Astrocyte (in vitro differentiated cells and primary cell): ENCODE data around the gene BUB3. TPM values are rescaled to one million over a fixed set of nuclear protein-coding genes. Genes with fewer than 3 reads are reported as not detected.

Source experiments
- DNase-seq: peaks from one replicate; pipeline ENCODE4 v3.0.0-alpha.2; 2010; ENCODE audit warnings: low read depth
- FAIRE-seq: peaks from 2 replicates; lab custom pipeline; 2011; peaks lifted over from hg19 to GRCh38; lab: Jason Lieb, UNC
- H2AFZ ChIP-seq: 2 replicates; pipeline ENCODE4 v1.6.0; 2012; ENCODE audit warnings: low read depth, low read length, inconsistent platforms
- H3K27ac ChIP-seq: 2 replicates; pipeline ENCODE4 v1.5.1; 2011; ENCODE audit warnings: low read depth, low read length, inconsistent platforms
- H3K27me3 ChIP-seq: 2 replicates; pipeline ENCODE4 v1.6.0; 2011; ENCODE audit warnings: low read length, inconsistent platforms; ENCODE audit not compliant: insufficient read depth
- H3K36me3 ChIP-seq: 2 replicates; pipeline ENCODE4 v1.5.1; 2011; ENCODE audit warnings: low read length, inconsistent platforms; ENCODE audit not compliant: insufficient read depth
- H3K4me1 ChIP-seq: 2 replicates; pipeline ENCODE4 v1.5.1; 2011; ENCODE audit warnings: low read length, inconsistent platforms; ENCODE audit not compliant: insufficient read depth
- H3K4me2 ChIP-seq: 2 replicates; pipeline ENCODE4 v1.6.0; 2012; ENCODE audit warnings: low read length, inconsistent platforms
- H3K4me3 ChIP-seq: 2 replicates; pipeline ENCODE4 v1.5.1; 2011; ENCODE audit warnings: low read depth, mild to moderate bottlenecking, low read length, inconsistent platforms; ENCODE audit not compliant: insufficient read depth
- H3K79me2 ChIP-seq: 2 replicates; pipeline ENCODE4 v1.6.0; 2012; ENCODE audit warnings: mild to moderate bottlenecking, low read length, inconsistent platforms; ENCODE audit not compliant: insufficient read depth
- H3K9ac ChIP-seq: 2 replicates; pipeline ENCODE4 v1.6.0; 2012; ENCODE audit warnings: mild to moderate bottlenecking, low read length, inconsistent platforms
- H3K9me3 ChIP-seq: 2 replicates; pipeline ENCODE4 v1.5.1; 2012; ENCODE audit warnings: low read depth, mild to moderate bottlenecking, low read length, inconsistent platforms; ENCODE audit not compliant: insufficient read depth
- H4K20me1 ChIP-seq: 2 replicates; pipeline ENCODE4 v1.6.0; 2012; ENCODE audit warnings: low read length, inconsistent platforms; ENCODE audit not compliant: insufficient read depth
- H3K27ac Mint-ChIP-seq: one replicate; pipeline ENCODE4 v1.8.0; 2021; ENCODE audit warnings: mild to moderate bottlenecking, mixed read lengths; ENCODE audit not compliant: unreplicated experiment
- H3K27me3 Mint-ChIP-seq: one replicate; pipeline ENCODE4 v1.8.0; 2021; ENCODE audit warnings: low read depth, mixed read lengths; ENCODE audit not compliant: unreplicated experiment
- H3K36me3 Mint-ChIP-seq: one replicate; pipeline ENCODE4 v1.8.0; 2021; ENCODE audit warnings: low read depth, mixed read lengths; ENCODE audit not compliant: unreplicated experiment
- H3K4me1 Mint-ChIP-seq: one replicate; pipeline ENCODE4 v1.8.0; 2021; ENCODE audit warnings: low read depth, mixed read lengths; ENCODE audit not compliant: unreplicated experiment
- H3K4me3 Mint-ChIP-seq: one replicate; pipeline ENCODE4 v1.8.0; 2021; ENCODE audit warnings: mild to moderate bottlenecking, moderate library complexity, mixed read lengths; ENCODE audit not compliant: unreplicated experiment
- H3K9me3 Mint-ChIP-seq: one replicate; pipeline ENCODE4 v1.8.0; 2021; ENCODE audit warnings: mild to moderate bottlenecking, mixed read lengths; ENCODE audit not compliant: unreplicated experiment
- EZH2 ChIP-seq: IDR thresholded peaks from 2 replicates; pipeline ENCODE4 v1.6.1; 2012; ENCODE audit warnings: mild to moderate bottlenecking, low read length, inconsistent platforms; ENCODE audit not compliant: insufficient read depth
- total RNA-seq: library from RNA; stranded (reverse); gene quantifications from 2 replicates; pipeline ENCODE4 v1.2.1, GENCODE V29; 2021
- TF ChIP-seq, protein P1 (sequence below): IDR thresholded peaks from 2 replicates; pipeline ENCODE4 v1.5.1; 2011; ENCODE audit warnings: low read depth, mild to moderate bottlenecking, inconsistent platforms, low read length, moderate library complexity; ENCODE audit not compliant: insufficient read depth

Gene BUB3
- total RNA-seq, 1 donor from 2014 or later = 81.7 TPM

DNA sequence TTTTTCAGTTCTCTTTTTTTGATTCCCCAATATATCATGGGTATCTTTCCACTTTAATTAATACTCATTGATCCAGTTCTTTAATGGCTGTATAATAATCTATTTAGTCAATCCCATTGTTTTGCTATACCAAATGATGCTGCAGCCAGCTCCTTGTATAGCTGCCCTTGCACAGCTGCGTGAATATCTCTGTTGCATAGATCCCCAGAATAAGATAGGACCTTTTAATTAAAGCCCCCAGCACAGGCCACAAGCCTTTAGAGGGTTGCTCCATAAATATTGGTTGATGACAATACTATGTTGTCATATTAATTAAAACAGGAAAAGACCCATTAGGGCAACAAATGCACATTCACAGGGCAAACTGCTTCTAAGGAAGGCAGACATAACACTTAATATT is 57.9 kb downstream of the BUB3 start:
- Histone ChIP-seq H3K36me3 (no peaks in the 10 kb centered on the region), H4K20me1 (no peaks in the 10 kb centered on the region), H3K4me1 (no peaks in the 10 kb centered on the region), H3K9ac (no peak overlapping the region), H3K27me3 (no peaks in the 10 kb centered on the region), H2AFZ (no peak overlapping the region), H3K4me3 (no peak overlapping the region), H3K27ac (no peak overlapping the region), H3K79me2 (no peaks in the 10 kb centered on the region), H3K4me2 (no peak overlapping the region), H3K9me3 (no peaks in the 10 kb centered on the region)
- Mint-ChIP-seq H3K36me3 (peaks cover 5% of the 10 kb centered on the region), H3K27ac (no peak overlapping the region), H3K4me1 (no peaks in the 10 kb centered on the region), H3K4me3 (no peak overlapping the region), H3K9me3 (peaks cover 4% of the 10 kb centered on the region), H3K27me3 (no peaks in the 10 kb centered on the region)
- no peak for FAIRE-seq
- TF ChIP-seq, protein P1, sequence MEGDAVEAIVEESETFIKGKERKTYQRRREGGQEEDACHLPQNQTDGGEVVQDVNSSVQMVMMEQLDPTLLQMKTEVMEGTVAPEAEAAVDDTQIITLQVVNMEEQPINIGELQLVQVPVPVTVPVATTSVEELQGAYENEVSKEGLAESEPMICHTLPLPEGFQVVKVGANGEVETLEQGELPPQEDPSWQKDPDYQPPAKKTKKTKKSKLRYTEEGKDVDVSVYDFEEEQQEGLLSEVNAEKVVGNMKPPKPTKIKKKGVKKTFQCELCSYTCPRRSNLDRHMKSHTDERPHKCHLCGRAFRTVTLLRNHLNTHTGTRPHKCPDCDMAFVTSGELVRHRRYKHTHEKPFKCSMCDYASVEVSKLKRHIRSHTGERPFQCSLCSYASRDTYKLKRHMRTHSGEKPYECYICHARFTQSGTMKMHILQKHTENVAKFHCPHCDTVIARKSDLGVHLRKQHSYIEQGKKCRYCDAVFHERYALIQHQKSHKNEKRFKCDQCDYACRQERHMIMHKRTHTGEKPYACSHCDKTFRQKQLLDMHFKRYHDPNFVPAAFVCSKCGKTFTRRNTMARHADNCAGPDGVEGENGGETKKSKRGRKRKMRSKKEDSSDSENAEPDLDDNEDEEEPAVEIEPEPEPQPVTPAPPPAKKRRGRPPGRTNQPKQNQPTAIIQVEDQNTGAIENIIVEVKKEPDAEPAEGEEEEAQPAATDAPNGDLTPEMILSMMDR = no peak
- no peak for TF ChIP-seq EZH2
- no peak for DNase-seq

DNA sequence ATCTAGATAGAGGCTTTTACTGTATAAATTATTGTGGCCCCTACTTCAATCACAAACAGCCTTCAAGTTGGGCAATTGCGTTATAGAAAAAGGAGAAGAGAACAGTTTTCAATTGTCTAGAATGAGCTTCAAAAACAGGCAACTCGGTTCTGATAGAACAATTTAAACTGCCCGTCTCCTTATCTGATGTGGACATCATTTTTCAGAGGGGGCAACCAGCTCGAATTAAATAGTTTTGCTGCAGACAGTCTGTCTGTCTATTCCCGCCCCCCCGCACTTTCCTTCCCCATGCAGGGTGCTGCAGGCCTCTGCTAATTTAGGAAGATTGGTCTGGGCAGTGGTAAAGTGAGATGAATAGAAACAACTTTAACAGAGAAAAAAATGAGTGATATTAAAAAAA is 58.4 kb downstream of the BUB3 start:
- Mint-ChIP-seq H3K27ac (no peak overlapping the region), H3K36me3 (peaks cover 5% of the 10 kb centered on the region), H3K4me1 (no peaks in the 10 kb centered on the region), H3K9me3 (peaks cover 4% of the 10 kb centered on the region), H3K4me3 (no peak overlapping the region), H3K27me3 (no peaks in the 10 kb centered on the region)
- Histone ChIP-seq H3K79me2 (no peaks in the 10 kb centered on the region), H3K9me3 (no peaks in the 10 kb centered on the region), H3K4me1 (no peaks in the 10 kb centered on the region), H3K4me3 (no peak overlapping the region), H3K4me2 (no peak overlapping the region), H4K20me1 (no peaks in the 10 kb centered on the region), H3K36me3 (no peaks in the 10 kb centered on the region), H2AFZ (no peak overlapping the region), H3K9ac (no peak overlapping the region), H3K27me3 (no peaks in the 10 kb centered on the region), H3K27ac (no peak overlapping the region)
- DNase-seq (no peak), FAIRE-seq (no peak)
- no peak for TF ChIP-seq EZH2
- TF ChIP-seq, protein P1 = no peak

DNA sequence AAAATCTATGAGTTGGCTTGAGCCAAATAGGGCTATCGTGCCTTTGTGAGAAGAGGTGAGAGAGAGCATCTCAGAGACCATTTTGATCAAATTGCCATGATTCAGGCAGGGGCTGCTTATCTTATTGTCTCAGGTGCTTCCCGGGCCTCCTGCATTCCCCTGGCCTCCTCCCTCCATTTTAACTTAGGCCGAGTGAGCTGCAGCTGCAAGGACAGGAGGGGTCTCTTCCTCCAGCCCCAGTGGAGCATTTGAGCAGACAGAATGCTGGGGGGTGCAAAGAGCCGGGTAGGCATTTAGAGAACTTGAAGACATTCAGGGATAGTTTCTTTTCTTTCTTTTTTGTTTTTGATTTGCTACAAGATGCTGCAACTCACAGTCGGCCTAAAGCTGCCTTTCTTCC is 59.0 kb downstream of the BUB3 start:
- peaks cover 4% of the 10 kb centered on the region for H3K36me3 Mint-ChIP-seq
- FAIRE-seq = no peak

More for the DNA sequence above, 59.0 kb downstream of the BUB3 start:
- no peak overlapping the region for H3K4me3 Mint-ChIP-seq
- Histone ChIP-seq H3K79me2 (no peaks in the 10 kb centered on the region), H4K20me1 (no peaks in the 10 kb centered on the region), H3K27me3 (no peaks in the 10 kb centered on the region), H3K9me3 (no peaks in the 10 kb centered on the region), H3K4me1 (no peaks in the 10 kb centered on the region), H3K4me2 (no peak overlapping the region), H3K27ac (no peak overlapping the region), H3K9ac (no peak overlapping the region), H3K4me3 (no peak overlapping the region), H3K36me3 (no peaks in the 10 kb centered on the region), H2AFZ (no peak overlapping the region)
- TF ChIP-seq EZH2 = no peak
- TF ChIP-seq, protein P1 = no peak
- H3K27me3 Mint-ChIP-seq = no peaks in the 10 kb centered on the region
- DNase-seq = no peak
- H3K27ac Mint-ChIP-seq = no peak overlapping the region
- H3K4me1 Mint-ChIP-seq = no peaks in the 10 kb centered on the region
- peaks cover 4% of the 10 kb centered on the region for H3K9me3 Mint-ChIP-seq

Other genes starting within 250 kb of the BUB3 start
- gene FAM24A, start 243.8 kb upstream of the BUB3 start, total RNA-seq = not detected in 2 replicates
- gene C10orf88, start 200.2 kb upstream of the BUB3 start, total RNA-seq = 13.5 and 14.3 TPM in 2 replicates
- 3.7 and 4.8 TPM in 2 replicates for gene PSTK, start 174.0 kb upstream of the BUB3 start, total RNA-seq
- 10.8 and 11.0 TPM in 2 replicates for gene IKZF5, start 145.6 kb upstream of the BUB3 start, total RNA-seq
- gene ACADSB, start 145.4 kb upstream of the BUB3 start, total RNA-seq = 8.7 and 10.0 TPM in 2 replicates
- gene HMX3, start 18.4 kb upstream of the BUB3 start, total RNA-seq = not detected in 2 replicates
- not detected in 2 replicates for gene HMX2, start 6.3 kb upstream of the BUB3 start, total RNA-seq